BJ (cell line): ENCODE measurements around the gene C11orf71. TPM values are rescaled to one million over a fixed set of nuclear protein-coding genes. Genes with fewer than 3 reads are reported as not detected.

Experiments used
- CTCF ChIA-PET: fragments of 350-600 bp; formaldehyde crosslinking; extraction: SDS; loops from one replicate; lab custom pipeline; 2021; ENCODE audit warnings: antibody characterized with exemption, inconsistent platforms; lab: Yijun Ruan, JAX
- POLR2A ChIA-PET: fragments of 300-600 bp; sonication (Branson Sonifier 250); formaldehyde crosslinking; extraction: SDS; loops from one replicate; lab custom pipeline; 2021; ENCODE audit warnings: antibody characterized with exemption; lab: Charles Lee
- DNase-seq: peaks from one replicate; pipeline ENCODE4 v3.0.0-alpha.2; 2011; ENCODE audit warnings: low read depth
- H3K27me3 ChIP-seq: 2 replicates; pipeline ENCODE4 v1.6.0; 2011; ENCODE audit warnings: low read length; ENCODE audit not compliant: control insufficient read depth, insufficient read depth
- H3K36me3 ChIP-seq: 2 replicates; pipeline ENCODE4 v1.5.1; 2011; ENCODE audit warnings: low read length; ENCODE audit not compliant: control insufficient read depth, insufficient read depth
- H3K4me3 ChIP-seq: 2 replicates; pipeline ENCODE4 v1.5.1; 2011; ENCODE audit warnings: low read depth, mild to moderate bottlenecking, control low read depth, low read length
- polyA plus RNA-seq: library from polyadenylated mRNA; depleted of rRNA; stranded (reverse); fragments of >200 nt; gene quantifications from 2 replicates; pipeline ENCODE4 v1.2.3, GENCODE V29; 2011
- TF ChIP-seq, protein P1 (sequence below): IDR thresholded peaks from 2 replicates; pipeline ENCODE4 v1.5.1; 2011; ENCODE audit warnings: low read depth, mild to moderate bottlenecking, control low read depth, inconsistent platforms, low read length, moderate library complexity; ENCODE audit not compliant: insufficient read depth

C11orf71 gene
- polyA plus RNA-seq, 1 experiment, result 2.2 TPM

DNA sequence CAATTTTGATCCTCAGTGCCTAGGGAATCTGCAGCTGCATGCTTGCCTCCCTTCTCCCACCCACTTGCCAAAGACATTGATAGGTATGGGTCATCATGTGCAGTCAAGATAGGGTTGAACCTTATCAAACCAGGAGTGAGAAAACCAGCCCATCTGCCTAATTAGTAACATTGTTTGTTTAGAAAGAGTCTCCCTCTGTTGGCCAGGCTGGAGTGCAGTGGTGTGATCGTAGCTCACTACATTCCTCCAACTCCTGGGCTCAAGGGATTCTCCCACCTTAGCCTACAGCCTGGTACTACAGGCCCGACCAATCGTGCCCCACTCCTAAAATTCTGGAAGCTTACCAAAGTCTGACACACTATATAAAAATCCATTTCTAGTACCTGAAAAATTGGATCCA, 4.6 kb downstream of the C11orf71 start:
- TF ChIP-seq, protein P1, sequence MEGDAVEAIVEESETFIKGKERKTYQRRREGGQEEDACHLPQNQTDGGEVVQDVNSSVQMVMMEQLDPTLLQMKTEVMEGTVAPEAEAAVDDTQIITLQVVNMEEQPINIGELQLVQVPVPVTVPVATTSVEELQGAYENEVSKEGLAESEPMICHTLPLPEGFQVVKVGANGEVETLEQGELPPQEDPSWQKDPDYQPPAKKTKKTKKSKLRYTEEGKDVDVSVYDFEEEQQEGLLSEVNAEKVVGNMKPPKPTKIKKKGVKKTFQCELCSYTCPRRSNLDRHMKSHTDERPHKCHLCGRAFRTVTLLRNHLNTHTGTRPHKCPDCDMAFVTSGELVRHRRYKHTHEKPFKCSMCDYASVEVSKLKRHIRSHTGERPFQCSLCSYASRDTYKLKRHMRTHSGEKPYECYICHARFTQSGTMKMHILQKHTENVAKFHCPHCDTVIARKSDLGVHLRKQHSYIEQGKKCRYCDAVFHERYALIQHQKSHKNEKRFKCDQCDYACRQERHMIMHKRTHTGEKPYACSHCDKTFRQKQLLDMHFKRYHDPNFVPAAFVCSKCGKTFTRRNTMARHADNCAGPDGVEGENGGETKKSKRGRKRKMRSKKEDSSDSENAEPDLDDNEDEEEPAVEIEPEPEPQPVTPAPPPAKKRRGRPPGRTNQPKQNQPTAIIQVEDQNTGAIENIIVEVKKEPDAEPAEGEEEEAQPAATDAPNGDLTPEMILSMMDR, result peak; percentile 33
- Histone ChIP-seq H3K4me3 (no peak overlapping the region), H3K36me3 (no peaks in the 10 kb centered on the region), H3K27me3 (no peaks in the 10 kb centered on the region)
- DNase-seq, result no peak
- POLR2A ChIA-PET, result no interaction called here
- CTCF ChIA-PET, result interaction anchor here (0.7 to 1.8 kb wide), 4 partner anchors 16 to 55 kb away, joined by 3 to 4 read pairs (median 4); no protein-coding TSS in a partner anchor

DNA sequence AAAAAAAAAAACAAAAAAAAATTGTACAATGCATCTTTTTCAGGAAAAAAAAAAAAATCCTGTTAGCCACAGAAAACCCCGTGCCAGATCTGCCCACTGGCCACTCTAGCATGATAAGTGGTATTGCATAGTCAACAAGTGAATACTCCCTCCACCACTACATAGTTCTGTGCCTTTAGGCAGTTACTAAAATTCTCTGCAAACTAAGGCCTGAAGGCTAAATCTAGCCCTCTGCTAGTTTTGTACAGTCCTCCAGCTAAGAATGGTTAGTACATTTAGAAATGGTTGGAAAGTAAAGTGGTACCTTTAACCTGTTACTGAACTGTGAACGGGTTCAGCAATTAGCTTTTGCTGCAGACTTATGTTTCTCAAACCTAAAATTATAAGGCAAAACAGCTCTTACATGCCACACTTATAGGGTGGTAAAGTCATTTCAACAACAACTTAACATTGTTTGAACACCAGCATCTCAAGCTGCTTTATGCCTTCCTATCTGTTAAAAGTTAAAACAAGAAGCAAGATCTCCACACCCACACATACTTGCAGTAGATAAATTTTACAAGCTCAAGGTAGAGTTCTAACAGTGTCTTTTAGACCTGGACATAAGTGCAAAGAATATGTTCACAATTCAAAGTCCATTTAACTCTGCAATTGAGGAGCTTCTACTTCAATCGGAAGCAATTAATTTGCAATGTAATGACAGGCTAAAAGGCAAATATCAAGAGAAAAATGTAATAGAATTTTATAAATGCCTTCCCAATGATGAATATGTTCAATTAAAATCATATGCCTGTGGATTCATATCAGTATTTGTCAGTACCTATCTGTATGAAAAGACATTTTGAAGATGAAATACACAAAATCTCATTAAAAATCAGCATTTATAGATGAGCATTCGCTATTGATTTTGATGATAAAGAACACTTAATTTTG, 7.3 kb downstream of the C11orf71 start:
- POLR2A ChIA-PET, result interaction anchor here (0.6 kb wide), 1 partner anchor 97 kb away, joined by 5 read pairs; the partner anchor contains the start of gene NNMT
- no peaks in the 10 kb centered on the region for H3K27me3 ChIP-seq
- DNase-seq, result no peak
- TF ChIP-seq, protein P1, result no peak
- CTCF ChIA-PET, result no interaction called here
- H3K4me3 ChIP-seq, result no peak overlapping the region
- H3K36me3 ChIP-seq, result no peaks in the 10 kb centered on the region

DNA sequence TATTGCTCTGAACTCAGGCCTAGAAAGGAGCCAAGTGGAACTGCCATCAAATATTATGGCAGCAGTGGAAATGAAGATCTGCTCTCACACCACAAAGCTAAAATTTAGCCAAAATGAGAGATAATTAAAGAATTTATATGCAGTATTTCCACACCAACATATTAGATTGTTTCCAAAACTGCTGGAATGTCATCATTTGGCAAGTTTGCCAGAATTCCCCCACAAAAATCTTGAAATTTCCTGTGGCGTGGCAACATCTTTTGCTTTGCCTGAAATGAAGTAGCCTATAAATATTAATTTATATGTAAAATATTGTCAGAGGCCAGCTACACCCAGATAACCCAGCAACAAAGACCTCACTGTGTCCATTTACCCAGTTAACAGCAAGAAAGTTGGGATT, 13.8 kb downstream of the C11orf71 start:
- no peak for DNase-seq
- Histone ChIP-seq H3K36me3 (no peaks in the 10 kb centered on the region), H3K4me3 (no peak overlapping the region), H3K27me3 (no peaks in the 10 kb centered on the region)
- ChIA-PET POLR2A (no interaction called here), CTCF (interaction anchor here (0.9 kb wide), 1 partner anchor 10 kb away, joined by 3 read pairs; no protein-coding TSS in a partner anchor)
- TF ChIP-seq, protein P1, result no peak

DNA sequence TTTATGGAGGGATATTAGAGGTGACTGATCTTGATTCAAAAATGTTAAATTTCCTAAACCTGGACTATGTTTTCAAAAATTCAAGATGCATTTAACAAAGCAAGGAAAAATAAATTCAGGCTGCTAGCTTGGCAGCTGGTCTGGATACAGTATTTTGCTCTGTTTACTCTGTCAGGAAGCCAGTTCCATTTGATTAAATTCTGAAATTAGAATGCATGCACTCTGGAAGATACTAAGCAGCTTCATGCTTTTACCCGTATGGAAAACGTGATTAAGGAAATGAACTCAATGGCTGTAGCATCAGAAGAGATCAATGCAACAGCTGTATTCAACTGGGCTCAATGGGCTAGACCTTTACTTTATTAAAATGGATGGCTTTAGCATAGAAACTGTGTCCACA, 14.2 kb downstream of the C11orf71 start:
- Histone ChIP-seq H3K36me3 (no peaks in the 10 kb centered on the region), H3K4me3 (no peak overlapping the region), H3K27me3 (no peaks in the 10 kb centered on the region)
- DNase-seq, result no peak
- TF ChIP-seq, protein P1, result no peak
- POLR2A ChIA-PET, result no interaction called here
- CTCF ChIA-PET, result interaction anchor here (0.9 kb wide), 1 partner anchor 10 kb away, joined by 3 read pairs; no protein-coding TSS in a partner anchor

DNA sequence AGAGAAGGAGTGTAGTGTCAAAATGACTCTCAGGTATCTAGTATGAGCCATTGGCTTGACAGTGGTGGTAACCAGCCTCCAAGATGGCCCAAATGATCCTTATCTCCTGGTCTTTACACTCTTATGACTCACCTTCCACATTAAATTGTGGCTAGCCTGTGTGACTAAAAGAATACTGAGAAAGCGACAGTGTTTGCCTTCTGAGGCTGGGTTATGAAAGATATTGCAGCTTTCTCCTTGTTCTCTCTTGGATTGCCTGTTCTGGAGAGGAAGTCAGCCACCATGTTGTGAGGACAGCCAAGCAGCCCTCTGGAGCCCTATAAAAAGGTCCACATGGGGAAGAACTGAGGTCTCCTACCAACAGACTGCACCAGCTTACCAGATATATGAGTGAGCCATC, 15.8 kb downstream of the C11orf71 start:
- H3K4me3 ChIP-seq, result no peak overlapping the region
- TF ChIP-seq, protein P1, result no peak
- DNase-seq, result no peak
- CTCF ChIA-PET, result interaction anchor here (0.7 kb wide), 1 partner anchor 36 kb away, joined by 3 read pairs; no protein-coding TSS in a partner anchor
- POLR2A ChIA-PET, result no interaction called here
- H3K36me3 ChIP-seq, result no peaks in the 10 kb centered on the region
- no peaks in the 10 kb centered on the region for H3K27me3 ChIP-seq
